Kidney glomerular epithelial cell (primary cell): ENCODE results near the gene NTM.
A peak's percentile ranks its signal among the peaks of the same experiment; 100 is the strongest.
"Not testable (repeated sequence)": the region's sequence is repeated elsewhere in the genome, so short reads cannot be mapped to it uniquely, and the experiment has no call there.

Experiments used
- DNase-seq: peaks from one replicate; lab custom pipeline; 2025; lab: John Stamatoyannopoulos, UW

The NTM gene

GRCh38 chr11:131893988-131894387 is 523.6 kb downstream of the NTM start:
- DNase-seq = no peak

- peak; percentile 54 for DNase-seq
Observed at GRCh38 chr11:131894615-131895544, 524.5 kb downstream of the NTM start.

DNA sequence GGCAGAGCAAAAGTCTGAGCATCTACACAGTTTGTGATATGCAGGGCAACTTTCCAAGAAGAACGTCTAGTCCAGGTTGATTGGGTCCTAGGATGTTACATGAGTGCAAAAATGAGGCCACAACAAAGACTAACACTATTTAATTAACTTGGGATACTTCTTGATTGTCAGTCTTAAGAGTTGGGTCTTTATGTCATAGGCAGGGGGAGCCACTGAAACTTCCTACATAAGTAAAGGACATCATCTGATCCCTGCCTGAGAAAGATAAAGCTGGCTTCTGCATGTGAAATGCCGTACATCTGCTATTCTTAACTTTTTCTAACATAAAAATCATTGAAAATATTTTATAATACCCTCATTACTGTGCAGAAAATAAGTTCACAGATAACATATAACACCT is 525.5 kb downstream of the NTM start:
- DNase-seq = no peak

DNA sequence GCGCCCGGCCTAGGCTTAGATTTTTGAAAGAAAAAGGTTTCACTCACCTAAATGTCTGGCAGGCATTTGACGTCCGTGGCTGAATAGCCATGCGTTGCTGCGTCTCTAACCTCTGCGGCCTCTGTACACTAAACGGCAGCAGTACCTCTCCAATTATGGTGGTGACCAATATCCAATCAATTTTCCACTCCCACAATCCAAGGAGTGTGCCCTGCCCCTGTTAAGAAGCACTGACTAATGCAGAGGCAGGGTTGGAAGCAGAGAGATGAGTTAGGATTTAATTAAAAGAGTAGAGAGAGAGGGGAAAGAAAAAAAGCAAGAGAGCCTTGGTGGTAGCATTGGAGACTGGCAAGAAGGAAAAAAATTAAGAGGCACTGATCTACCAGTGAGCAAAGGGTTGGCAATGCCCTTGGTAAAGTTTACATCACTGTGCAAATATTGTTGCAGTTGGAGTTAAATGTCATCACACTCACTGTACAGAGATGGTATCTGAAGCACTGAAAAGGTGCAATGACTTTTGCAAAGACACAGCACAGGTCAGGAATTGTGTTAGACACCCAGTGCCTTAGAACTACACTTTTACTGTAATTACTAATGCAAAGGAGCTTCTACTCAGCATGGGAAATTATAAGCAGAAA is 526.7 kb downstream of the NTM start:
- DNase-seq = peak; percentile 73

DNA sequence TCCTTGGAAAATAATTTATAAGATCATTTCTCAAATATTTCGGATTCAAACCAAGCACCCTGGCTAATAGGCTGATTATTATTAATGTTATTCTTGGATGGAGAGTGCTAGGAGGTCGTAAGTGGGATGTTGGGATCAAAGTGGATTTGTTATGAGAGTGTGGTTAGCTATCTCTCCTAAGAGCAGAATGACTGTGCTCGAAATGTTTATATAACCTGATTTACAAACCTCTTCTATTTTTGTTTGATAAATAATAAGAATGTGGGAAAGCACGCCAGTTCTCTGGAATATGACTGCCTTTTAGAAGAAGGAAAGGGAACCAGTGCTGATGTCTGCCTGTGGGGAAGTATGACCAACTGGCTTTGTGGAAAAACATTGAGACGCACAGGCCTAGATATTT is 527.5 kb downstream of the NTM start:
- DNase-seq = peak; percentile 95

DNA sequence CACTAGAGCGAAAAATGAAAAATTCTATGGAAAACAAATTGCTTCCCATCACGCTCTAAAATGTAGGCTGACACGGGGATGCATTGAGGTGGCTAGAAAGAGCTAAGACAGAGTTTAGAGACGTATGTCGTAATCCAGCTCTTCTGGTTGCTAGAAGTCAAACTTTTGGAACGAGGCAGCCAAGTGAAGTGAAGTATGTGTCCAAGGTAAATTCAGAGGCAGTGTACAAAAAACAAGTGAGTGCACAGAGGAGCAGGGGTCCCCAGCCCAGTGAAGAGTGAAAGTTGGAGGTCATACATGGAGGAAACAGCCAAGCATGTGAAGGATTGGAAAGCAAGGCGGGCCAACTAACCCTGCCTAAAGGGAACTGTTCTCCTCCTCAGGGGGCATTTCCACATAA is 528.5 kb downstream of the NTM start:
- no peak for DNase-seq

GRCh38 chr11:131899950-131900580 is 529.6 kb downstream of the NTM start:
- no peak for DNase-seq

GRCh38 chr11:131902421-131902820 is 532.0 kb downstream of the NTM start:
- DNase-seq = no peak

GRCh38 chr11:131903074-131903473 is 532.7 kb downstream of the NTM start:
- DNase-seq = no peak

GRCh38 chr11:131904756-131905155 is 534.3 kb downstream of the NTM start:
- DNase-seq = no peak

- no peak for DNase-seq
Observed at GRCh38 chr11:131906963-131907362, 536.5 kb downstream of the NTM start.

DNA sequence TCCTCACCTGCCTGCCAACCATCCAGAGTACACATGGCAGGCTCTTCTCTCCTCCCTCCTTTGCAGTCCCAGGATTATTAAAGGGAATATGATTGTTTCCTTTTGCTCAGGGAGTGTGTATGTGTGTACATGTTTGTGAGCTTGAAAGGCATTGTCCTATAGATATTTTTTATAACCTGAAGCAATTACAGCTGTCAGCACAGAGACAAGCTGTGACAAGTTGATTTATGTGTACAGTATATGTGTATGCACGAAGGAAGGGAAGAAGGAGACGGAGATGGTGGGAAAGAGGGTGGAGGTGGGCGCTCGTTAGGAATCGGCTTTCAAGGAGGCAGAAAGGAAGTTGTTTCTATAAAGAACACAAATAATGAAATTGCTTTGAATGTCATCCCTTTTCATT is 537.0 kb downstream of the NTM start:
- DNase-seq = no peak

- DNase-seq = no peak
Observed at GRCh38 chr11:131908316-131908715, 537.9 kb downstream of the NTM start.

DNA sequence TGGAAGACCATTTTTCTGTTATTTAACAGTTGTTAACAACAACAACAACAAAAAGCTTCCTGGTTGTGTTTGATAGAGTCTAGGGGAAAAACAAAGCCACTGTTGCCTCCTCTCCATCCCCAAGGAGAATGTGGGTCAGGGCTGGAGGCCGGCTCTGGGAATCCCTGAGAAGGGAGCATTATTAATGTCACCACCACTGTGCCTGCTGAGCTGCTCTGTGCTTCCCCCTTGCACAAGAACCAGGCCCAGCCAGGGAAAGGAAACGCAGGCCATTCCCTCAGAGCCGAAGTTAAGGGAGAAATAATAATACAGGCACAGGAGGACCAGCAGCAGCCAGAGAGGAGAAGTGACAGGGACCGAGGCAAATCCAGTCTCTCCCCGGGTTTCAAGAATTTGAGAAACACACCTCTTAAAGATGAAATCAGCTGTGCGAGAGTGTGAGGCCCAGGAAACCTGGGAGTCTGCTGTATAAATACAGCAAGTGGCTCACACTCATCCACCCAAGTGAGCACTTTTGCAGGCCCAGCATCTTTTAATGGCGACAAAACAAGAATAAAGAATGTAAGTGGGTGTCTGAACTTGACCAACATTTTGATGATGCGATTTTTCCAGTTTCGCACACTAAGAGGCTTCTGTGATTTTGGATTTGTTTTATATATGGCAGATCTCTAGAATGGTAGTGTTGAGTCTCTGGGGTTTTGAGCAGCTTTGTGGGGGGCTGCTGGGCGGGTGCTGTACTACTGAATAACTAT is 539.2 kb downstream of the NTM start:
- no peak for DNase-seq

- DNase-seq = no peak
Observed at GRCh38 chr11:131910178-131910522, 539.7 kb downstream of the NTM start.

DNA sequence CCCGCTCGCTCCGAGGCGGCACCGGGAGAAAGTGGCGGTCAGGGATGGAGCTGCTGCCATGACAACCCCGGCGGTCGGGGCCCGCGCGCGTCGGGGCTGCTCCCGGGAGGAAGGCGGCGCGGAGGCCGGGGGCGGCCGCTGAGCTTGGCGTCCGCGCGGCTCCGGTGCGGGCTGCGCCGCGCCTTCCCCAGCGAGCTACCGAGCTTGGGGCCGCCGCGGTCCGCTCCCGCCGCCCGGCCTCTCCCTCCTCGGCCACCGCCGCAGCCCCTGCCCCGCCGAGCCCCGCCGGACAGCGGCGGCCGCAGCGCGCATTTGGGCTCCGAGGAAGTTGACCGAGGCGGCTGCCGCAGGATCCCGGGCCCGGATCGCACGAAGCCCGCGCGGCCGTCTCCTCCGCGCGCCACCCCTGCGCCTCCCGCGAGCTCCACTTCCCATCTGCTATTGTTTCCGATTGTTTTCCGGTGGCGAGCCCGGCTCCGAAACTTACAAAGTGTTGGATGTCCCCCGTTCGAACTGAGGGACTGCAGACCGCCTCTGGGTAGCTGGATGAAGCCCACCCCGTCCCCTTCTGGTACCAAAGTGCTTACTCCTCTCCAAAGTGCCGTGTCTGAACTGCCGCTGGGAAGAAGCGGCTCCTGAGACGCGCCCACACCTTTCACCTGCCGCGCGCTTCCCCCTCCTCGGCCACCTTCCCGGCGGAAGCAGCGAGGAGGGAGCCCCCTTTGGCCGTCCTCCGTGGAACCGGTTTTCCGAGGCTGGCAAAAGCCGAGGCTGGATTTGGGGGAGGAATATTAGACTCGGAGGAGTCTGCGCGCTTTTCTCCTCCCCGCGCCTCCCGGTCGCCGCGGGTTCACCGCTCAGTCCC is 540.3 kb downstream of the NTM start:
- DNase-seq = no peak

DNA sequence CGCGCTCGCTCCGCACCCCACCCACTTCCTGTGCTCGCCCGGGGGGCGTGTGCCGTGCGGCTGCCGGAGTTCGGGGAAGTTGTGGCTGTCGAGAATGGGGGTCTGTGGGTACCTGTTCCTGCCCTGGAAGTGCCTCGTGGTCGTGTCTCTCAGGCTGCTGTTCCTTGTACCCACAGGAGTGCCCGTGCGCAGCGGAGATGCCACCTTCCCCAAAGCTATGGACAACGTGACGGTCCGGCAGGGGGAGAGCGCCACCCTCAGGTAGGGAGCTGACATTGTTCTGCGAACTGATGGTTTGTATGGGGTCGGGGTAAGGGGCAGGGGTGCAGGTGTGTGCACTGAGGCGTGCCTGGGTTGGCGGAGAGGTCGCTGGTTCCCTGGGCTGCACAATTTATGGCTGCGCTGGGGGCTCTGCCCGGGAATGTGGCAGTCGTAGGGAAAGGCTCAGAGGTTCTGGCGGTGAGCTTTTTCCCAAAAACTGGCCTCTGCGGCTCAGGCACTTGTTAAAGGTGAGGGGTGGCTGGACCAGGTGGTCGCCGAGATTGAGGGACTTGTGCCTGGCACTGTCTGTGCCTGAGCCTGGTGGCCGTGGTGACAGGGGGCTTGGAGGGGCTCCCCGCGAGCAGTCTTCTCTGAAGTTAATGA is 541.1 kb downstream of the NTM start:
- DNase-seq = not testable (repeated sequence)

DNA sequence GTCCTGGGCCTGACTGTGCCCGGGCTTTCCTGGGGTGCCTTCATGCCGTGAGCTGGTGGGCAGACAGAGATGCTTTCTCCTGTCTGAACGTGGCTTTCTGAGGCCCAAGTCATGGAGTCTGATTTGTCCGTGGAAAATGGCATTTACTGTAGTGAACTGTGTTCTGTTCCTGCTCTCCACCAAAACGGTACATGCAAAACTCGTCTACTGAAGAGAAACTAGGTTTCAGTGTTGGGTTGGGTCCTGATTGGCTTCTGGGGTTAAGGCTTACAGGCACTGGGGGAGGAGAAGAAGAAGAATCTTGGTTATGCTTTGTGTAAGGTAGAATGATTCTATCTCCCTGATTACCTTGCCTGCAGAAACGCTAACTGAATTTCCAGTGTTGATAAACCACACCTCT is 541.7 kb downstream of the NTM start:
- DNase-seq = no peak

DNA sequence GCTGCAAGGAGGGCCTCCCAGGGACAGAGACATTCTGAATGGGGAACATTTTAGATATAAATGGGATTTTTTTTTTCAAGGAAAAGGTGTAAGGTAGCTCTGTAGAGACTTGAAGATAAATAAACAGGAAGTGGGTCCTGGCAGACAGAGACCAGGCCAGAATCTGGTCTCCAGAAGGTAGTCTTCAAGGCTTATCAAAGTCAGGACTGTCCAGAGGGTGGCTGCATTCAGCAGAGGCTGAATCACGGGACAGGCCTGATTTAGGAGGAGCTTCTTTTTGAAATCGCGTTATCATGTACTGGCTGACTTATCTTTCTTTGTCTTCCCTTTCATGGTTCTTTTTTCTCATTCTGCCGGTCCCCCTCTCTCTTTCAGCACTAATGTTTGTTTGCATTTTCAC is 542.9 kb downstream of the NTM start:
- no peak for DNase-seq

DNA sequence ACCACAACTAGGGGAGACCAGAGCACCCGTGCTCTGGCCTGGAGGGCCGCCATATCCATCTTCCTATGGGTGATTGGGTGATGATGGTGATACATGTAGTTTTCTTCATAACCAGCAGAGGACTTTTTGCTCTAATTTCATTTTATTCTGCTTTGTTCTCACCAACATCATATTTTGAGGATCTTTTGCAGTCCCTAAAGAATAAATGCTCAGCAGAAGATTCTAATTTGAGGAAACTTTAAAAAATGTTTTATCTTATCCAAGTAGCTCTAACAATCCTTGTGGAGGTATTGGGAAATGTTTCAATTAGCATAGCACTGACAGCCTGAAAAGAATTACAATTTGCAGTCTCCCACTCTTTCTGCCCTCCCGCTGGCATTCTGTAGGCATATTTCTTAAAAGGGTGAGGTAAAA is 544.0 kb downstream of the NTM start:
- peak; percentile 45 for DNase-seq

- DNase-seq = no peak
Observed at GRCh38 chr11:131916638-131917037, 546.2 kb downstream of the NTM start.
